Activated CD4-positive, alpha-beta T cell treated with anti-CD3 and anti-CD28 coated beads for 1 hour (primary cell): ENCODE data around the gene GALT.
"Not testable (repeated sequence)": the region's sequence is repeated elsewhere in the genome, so short reads cannot be mapped to it uniquely, and the experiment has no call there.

Source experiments
- DNase-seq: peaks from one replicate; pipeline ENCODE4 v3.0.0-alpha.2; 2020

GALT gene

DNA sequence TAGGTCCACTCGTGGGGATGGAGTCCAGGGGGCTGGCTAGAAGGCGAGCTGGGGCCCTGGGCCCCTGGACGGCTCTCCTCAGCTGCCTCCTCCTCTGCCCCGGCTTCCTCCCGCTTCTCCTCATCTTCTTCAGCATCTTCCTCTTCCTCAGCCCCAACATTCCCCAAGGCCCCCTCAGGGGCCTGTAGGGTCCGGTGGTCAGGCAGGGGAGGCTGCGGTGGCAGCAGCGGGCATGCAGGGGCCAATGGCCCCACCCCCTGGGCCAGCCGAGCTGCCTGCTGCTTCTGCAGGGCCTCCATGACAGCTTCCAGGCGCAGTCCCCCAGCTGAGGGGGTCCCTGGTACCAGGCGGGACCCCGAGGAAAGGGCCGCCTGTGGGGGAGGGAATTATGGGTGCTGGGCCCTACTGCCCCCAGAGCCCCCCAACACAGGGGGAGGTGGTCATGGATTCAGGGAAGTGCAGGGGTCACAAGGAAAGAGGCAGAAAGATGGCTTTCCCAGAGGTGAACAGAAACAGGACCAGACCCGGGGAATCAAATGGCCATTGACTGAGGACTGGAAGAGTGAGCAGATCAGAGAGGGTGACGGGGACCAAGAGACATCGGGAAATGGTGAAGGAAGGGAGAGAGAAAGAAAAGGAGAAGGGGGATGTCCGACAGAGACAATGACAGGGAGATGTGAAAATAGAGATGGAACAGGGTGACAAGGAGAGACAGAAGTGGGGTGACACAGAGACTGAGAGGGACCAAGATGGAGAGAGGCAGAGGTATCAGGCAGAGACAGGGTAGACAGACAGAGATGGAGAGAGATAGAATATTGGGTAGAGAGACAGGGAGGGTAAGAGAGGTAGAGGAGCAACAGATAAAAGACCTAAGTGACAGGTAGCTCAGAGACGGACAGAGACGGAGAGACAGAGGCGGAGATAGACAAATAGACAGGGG lies 18.5 kb upstream of the GALT start:
- no peak for DNase-seq

GRCh38 chr9:34628656-34629490 lies 17.6 kb upstream of the GALT start, which contains the start of gene ARID3C:
Gene ARID3C (minus strand): TSS chr9:34629066. CDS start chr9:34628014, 1,052 bp downstream.
- no peak for DNase-seq

DNA sequence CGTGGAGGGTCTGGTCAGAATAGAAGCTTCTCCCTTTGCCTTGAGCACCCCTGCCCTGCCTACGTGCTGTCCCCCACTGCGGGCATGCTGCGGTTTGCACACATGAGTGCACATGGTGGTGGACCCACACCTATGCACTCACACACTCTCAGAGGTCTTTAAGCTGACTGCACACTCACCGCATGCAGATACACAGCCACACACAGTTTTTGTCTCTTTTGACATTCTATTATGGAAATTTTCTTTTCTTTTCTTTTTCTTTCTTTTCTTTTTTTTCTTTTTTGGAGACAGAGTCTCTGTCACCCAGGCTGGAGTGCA lies 17.0 kb upstream of the GALT start:
- DNase-seq, result no peak

GRCh38 chr9:34630402-34631154 lies 15.9 kb upstream of the GALT start:
- no peak for DNase-seq

DNA sequence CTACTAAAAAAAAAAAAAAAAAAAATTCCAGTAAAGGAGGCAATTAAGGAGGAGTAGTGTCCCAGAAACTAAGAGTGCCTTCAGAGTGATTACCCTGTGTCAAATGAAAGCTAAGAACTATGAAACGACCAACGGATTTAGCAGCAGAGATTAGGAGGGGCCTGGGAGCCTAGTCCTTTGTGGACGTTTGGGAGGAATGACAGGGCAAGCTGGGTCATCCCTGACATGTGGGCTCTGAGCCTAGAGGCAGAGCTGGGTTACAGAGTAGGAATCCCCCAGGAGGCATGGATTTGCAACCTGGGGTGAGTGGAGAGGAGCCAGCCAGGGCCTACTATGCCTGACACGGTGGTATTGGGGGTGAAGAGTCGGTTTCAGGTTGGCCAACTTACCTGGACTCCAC lies 13.3 kb upstream of the GALT start:
- no peak for DNase-seq

- DNase-seq, result peak; percentile 61
These were observed 12.5 kb upstream of the GALT start for GRCh38 chr9:34633851-34634550.

DNA sequence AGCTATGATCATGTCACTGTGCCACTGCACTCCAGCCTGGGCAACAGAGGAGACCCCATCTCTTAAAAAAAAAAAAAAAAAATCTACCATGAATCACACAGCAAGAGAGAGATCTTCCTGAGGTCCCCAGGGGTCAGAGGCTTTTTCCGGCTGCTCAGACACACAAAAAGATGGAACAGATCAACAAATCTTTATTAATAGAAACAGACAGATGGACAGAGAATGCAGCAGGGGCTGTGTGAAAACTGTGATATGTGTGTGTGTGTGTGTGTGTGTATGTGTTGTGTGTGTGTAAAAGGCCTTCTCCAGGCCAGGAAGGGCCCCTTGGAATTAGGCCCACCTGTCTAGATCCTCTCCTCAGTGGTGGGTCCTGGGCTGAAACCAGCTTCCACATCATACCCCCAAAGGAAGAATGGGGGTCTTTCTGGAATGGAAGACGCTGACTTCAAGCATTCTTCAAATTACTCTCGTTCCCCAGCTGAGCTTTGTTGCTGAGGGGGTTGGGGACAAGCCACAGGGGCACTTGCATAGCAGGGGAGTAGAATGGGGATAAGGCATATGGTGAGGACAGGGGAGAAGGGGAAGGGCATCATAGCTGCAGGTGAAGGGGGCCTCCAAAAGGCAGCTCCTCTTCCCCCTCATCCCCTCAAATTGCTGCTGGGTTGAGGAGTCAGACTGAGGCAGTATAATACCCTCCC lies 11.8 kb upstream of the GALT start:
- no peak for DNase-seq

GRCh38 chr9:34635556-34635955 lies 10.9 kb upstream of the GALT start:
- no peak for DNase-seq

DNA sequence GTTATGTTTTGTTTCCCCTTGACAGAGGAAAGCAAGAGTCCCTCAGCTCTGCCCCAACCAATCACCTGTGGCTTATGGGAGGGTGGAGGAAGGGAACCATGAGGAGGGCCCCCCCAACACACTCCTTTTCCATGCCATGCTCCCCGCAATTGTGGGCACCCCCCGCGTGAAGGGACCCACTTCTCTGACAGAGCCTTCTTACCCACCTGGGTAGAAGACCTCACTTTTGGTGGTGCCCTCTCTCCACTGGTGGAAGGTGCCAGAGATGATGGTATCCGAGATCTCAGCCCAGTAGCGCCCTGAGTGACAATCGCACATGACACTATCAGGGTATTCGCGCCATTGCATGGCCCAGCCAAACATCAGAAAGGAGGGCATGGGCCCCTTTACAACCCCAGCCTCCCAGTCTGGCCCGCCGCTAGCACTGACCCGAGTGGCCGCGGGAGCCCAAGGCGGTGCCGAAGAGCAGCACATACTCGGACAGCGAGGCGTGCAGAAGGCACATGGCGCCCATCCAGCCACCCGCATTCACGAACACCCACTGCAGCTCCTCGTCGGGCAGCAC lies 9.6 kb upstream of the GALT start:
- DNase-seq, result no peak

GRCh38 chr9:34637356-34638137 lies 8.9 kb upstream of the GALT start, which contains the start of gene SIGMAR1:
Gene SIGMAR1 (minus strand): TSS chr9:34637787. CDS start chr9:34637697, 90 bp downstream.
- DNase-seq, result peak; percentile 89

DNA sequence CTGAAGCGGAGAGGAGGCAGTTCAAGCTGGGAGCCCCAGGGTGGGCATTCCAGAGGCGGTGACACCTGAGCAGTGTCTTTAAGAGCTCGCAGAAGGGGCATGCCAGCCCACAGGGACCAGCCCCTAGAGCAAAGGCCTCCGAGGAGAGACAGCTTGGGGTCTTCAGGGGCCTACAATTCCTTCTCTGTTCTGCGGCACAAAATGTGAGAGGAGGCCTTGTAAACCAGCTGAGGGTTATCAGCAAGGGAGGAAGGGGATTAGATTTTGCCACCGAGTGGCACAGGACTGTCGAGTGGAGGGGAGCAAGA lies 8.4 kb upstream of the GALT start:
- DNase-seq, result no peak

- not testable (repeated sequence) for DNase-seq
These were observed 7.2 kb upstream of the GALT start for GRCh38 chr9:34639322-34639721.

DNA sequence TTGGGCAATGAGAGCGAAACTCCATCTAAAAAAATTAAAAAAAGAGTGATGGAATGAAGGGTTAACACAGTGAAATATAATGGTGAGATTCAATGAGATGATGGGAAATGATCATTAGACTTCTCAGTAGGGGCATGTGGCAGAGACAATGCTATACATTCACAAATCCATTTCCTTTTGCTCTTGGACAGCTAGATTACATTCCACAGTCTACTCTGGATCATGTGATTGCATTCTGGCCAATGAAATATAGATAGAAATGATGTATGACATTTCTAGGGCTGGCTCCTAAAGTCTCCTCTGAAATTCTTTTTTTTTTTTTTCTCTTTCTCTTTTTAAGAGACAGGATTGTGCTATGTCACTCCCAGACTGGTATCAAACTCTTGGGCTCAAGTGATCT lies 3.8 kb upstream of the GALT start:
- DNase-seq, result no peak

DNA sequence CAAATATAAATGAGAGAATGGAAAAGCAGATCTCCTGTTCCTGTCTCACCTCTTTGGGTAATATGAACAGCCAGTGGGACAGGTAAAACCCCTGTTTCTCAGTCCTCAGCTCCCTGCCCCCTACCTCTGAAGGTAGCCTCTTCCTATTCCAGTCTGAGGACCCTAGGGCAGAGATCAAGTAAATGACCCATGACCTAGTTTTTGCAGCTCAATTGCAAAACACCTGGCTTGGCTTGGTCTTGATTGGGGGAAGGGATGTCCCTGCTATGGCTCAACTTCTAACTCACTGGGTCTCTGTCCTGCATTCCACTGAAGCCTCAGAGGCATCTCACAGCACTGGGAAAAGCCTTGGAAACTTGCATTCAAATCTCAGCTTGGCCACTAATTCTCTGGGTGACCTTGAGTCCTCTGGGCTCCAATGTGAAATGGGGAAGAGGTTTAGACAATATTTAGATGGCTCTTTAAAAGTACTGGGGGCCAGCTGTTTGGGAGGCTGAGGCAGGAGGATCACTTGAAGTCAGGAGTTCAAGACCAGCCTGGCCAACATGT lies 1.6 kb upstream of the GALT start:
- no peak for DNase-seq

DNA sequence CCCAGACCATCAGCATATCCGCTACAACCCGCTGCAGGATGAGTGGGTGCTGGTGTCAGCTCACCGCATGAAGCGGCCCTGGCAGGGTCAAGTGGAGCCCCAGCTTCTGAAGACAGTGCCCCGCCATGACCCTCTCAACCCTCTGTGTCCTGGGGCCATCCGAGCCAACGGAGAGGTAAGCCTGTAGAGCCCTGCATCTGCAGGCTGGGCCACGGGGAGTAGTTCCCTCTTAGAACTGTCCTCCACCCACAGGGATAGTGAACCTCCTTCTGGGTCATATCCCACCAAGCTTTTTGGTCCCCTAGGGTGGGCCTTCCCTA lies 569 bp downstream of the GALT start:
- no peak for DNase-seq

DNA sequence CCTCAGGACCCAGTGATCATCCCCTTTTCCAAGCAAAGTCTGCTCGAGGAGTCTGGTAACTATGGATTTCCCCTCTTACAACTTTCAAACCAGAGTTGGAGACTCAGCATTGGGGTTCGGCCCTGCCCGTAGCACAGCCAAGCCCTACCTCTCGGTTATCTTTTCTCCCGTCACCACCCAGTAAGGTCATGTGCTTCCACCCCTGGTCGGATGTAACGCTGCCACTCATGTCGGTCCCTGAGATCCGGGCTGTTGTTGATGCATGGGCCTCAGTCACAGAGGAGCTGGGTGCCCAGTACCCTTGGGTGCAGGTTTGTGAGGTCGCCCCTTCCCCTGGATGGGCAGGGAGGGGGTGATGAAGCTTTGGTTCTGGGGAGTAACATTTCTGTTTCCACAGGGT lies 1.2 kb downstream of the GALT start:
- no peak for DNase-seq

GRCh38 chr9:34648673-34649072 lies 2.2 kb downstream of the GALT start:
- no peak for DNase-seq

- DNase-seq, result no peak
These were observed 4.3 kb downstream of the GALT start for GRCh38 chr9:34650816-34651215.

GRCh38 chr9:34651321-34651720 lies 4.8 kb downstream of the GALT start:
- DNase-seq, result no peak

- no peak for DNase-seq
These were observed 5.6 kb downstream of the GALT start, which contains the start of gene IL11RA for GRCh38 chr9:34651876-34652601. Gene IL11RA (plus strand): TSS chr9:34652185. CDS start chr9:34655218, 3,033 bp downstream.
